Measurements from ENCODE around the gene P3R3URF. TPM values are rescaled to one million over a fixed set of nuclear protein-coding genes. Genes with fewer than 3 reads are reported as not detected.

The P3R3URF gene
- total and polyA plus RNA-seq, 4 donors, result not detected

Other genes starting within 250 kb of the P3R3URF start
- 10 to 100 TPM; 32.0 to 49.8 TPM for gene PIK3R3, start 43.9 kb downstream of the P3R3URF start, total RNA-seq
- 1 to 10 TPM; 1.5 to 2.1 TPM for gene PIK3R3, start 43.9 kb downstream of the P3R3URF start, polyA plus RNA-seq
- 1 to 10 TPM; 2.3 to 3.2 TPM for gene TSPAN1, start 1.4 kb downstream of the P3R3URF start, total RNA-seq
- gene TSPAN1, start 1.4 kb downstream of the P3R3URF start, polyA plus RNA-seq, result 10 to 100 TPM in 1 of 2 donors, 1 to 10 TPM in 1; 3.9 to 26.5 TPM
- 10 to 100 TPM; 52.8 to 56.0 TPM for gene POMGNT1, start 21.9 kb upstream of the P3R3URF start, total RNA-seq
- gene POMGNT1, start 21.9 kb upstream of the P3R3URF start, polyA plus RNA-seq, result 100 to 1,000 TPM in 1 of 2 donors, 10 to 100 TPM in 1; 17.8 to 103 TPM
- 10 to 100 TPM; 12.5 to 16.5 TPM for gene LURAP1, start 26.8 kb upstream of the P3R3URF start, total RNA-seq
- 1 to 10 TPM; 3.1 to 9.8 TPM for gene LURAP1, start 26.8 kb upstream of the P3R3URF start, polyA plus RNA-seq
- gene RAD54L, start 71.3 kb upstream of the P3R3URF start, total RNA-seq, result 1 to 10 TPM; 1.6 to 2.3 TPM
- 1 to 10 TPM in 1 of 2 donors, not detected in 1; 4.2 TPM for gene RAD54L, start 71.3 kb upstream of the P3R3URF start, polyA plus RNA-seq
- 10 to 100 TPM; 48.5 to 49.1 TPM for gene LRRC41, start 127.1 kb upstream of the P3R3URF start, total RNA-seq
- gene LRRC41, start 127.1 kb upstream of the P3R3URF start, polyA plus RNA-seq, result 10 to 100 TPM; 13.4 to 39.8 TPM
- gene UQCRH, start 127.2 kb upstream of the P3R3URF start, total RNA-seq, result 100 to 1,000 TPM; 100 to 134 TPM
- gene UQCRH, start 127.2 kb upstream of the P3R3URF start, polyA plus RNA-seq, result 100 to 1,000 TPM; 262 to 739 TPM
- 10 to 100 TPM; 21.2 to 26.3 TPM for gene NSUN4, start 164.3 kb upstream of the P3R3URF start, total RNA-seq
- 1 to 10 TPM; 8.6 to 9.7 TPM for gene NSUN4, start 164.3 kb upstream of the P3R3URF start, polyA plus RNA-seq
- 1 to 10 TPM; 7.3 to 9.6 TPM for gene FAAH, start 217.8 kb upstream of the P3R3URF start, total RNA-seq
- 10 to 100 TPM in 1 of 2 donors, 1 to 10 TPM in 1; 3.3 to 33.2 TPM for gene FAAH, start 217.8 kb upstream of the P3R3URF start, polyA plus RNA-seq